T-helper 9 cell (primary cell): ENCODE data around the gene CDKN2AIP.
"Not testable (repeated sequence)": the region's sequence is repeated elsewhere in the genome, so short reads cannot be mapped to it uniquely, and the experiment has no call there.

Experiments used
- DNase-seq: peaks from one replicate; pipeline ENCODE4 v3.0.0-alpha.2; 2020

Gene CDKN2AIP

DNA sequence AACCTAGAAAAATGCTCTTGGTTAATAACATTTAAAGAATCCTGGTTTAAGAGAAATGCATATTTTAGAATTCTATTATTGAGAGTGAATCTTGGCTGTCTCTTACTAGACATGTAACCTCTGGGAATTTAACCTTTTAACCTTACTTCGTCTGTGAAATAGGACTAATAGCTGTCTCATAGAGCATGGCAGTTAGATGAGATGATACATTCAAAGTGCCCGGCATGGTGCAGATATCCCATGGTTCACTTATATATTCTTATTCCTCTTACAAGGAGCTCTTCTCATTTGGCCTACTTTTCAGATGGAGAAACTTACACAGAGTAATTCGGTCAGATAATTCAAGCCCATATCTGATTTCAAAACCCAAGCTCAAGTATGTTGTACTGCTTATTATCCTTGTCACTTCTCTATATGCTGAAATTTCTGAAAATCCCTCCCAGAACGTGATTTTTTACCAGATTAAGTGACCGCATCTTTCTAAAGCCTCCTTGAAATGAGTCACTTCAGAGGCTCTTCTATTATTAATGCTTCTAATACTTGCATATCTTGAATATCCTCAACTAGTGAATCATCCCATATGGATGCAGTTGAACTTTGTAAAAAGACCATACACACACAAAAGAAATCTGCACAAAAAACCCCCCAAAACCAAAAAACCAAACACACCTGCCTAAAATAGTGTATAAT lies 4.9 kb downstream of the CDKN2AIP start:
- no peak for DNase-seq

DNA sequence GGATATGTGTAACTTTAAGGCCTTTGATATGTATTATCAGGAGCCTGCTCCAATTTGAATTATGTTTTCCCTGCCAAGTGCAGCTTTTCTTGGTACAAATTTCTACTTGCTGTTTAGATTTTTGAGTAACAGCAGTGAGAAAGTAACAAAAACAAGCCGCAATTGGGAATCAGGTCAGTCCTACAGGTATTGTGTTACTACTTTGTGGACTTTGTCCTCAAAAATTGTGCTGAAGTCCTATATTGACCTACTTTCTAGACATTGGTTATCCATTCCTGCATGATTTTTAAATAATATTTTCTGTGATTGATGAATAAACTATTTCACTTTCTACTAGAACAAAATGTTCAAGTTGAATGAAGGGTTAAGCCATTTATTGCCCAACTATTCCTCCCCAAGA lies 5.7 kb downstream of the CDKN2AIP start:
- no peak for DNase-seq

DNA sequence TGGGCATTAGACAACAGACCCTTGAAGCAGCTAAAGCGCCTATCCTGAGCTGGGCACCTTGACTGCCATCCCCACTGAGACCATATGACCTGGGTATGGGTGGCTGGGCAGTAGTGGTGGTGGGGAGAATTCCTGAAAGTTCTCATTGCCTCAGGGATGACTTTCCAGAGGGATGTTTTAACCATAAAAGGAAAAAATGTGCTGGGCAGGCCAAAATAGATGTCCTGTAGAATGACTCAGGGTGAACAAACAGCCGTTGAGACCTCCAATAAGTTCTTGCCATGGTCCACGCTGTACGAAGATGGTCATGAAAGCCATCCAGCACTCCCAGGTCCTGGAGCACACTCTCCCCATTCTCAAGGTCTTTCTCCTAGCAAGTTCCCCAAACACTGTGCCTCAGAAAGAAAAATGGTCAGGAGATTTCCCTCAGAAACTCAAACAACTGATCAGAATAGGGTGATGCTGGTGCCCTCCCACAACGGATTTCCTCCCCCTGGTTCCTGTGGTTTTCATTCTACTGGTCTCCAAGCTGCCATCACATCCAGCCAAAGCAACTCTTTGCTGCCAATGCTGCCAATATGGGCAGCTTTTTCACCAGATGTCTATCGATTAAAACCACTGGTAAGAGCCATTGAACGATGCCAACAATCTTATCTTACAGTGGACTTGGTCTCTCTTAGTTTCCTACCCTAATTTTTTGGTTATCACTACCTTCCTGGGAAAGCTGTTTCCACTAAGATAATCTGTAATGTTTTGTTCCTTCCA lies 11.2 kb downstream of the CDKN2AIP start:
- no peak for DNase-seq

DNA sequence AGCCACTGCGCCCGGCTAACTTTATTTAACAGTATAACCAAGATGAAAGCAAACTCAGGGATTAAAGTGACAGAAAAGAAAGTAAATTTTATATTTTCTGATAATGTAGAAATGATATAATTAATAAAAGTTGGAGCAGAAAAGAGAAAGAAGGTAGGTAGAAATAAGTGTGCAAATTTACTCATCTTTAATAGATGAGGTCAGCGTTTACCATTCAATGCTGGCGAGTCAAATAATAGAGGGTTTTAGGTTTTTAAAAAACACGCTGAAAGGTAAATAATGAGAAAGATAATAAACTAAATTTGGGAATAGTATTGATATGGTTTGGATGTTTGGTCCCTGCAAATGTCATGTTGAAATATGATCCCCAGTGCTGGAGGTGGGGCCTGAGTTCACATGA lies 13.6 kb downstream of the CDKN2AIP start:
- no peak for DNase-seq

DNA sequence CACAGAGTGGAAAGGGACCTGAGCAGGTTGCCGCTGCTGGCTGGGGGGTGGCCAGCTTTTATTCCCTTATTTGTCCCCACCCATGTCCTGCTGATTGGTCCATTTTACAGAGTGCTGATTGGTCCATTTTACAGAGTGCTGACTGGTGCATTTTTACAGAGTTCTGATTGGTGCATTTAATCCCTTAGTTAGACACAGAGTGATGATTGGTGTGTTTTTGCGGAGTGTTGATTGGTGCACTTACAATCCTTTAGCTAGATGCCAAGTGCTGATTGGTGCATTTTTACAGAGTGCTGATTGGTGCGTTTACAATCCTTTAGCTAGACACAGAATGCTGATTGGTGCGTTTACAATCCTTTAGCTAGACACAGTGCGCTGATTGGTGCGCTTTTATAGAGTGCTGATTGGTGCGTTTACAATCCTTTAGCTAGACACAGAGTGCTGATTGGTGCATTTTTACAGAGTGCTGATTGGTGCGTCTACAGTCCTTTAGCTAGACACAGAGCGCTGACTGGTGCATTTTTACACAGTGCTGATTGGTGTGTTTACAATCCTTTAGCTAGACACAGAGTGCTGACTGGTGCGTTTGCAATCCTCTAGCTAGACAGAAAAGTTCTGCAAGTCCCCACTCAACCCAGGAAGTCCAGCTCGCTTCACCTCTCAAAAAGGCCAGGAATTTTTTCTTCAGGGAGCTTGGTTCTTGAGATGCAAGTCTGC lies 19.6 kb downstream of the CDKN2AIP start:
- DNase-seq = not testable (repeated sequence)

DNA sequence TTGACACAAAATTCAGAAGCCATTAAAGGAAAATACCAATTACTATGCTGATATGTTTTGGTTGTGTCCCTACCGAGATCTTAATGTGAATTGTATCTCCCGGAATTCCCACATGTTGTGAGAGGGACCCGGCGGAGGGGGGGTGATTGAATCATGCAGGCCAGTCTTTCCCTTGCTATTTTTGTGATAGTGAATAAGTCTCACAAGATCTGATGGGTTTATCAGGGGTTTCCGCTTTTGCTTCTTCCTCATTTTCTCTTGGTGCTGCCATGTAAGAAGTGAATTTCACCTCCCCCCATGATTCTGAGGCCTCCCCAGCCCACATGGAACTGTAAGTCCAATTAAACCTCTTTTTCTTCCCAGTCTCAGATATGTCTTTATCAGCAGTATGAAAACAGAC lies 21.4 kb downstream of the CDKN2AIP start:
- DNase-seq = not testable (repeated sequence)

DNA sequence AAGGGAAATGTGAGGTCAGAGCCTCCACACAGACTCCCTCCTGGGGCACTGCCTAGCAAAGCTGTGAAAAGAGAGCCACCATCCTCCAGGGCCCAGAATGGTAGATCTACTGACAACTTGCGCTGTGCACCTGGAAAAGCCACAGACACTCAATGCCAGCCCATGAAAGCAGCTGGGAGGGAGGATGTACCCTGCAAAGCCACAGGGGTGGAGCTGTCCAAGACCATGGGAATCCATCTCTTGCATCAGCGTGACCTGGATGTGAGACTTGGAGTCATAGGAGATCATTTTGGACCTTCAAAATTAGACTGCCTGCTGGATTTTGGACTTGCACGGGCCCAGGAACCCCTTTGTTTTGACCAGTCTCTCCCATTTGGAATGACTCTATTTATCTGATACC lies 22.8 kb downstream of the CDKN2AIP start:
- no peak for DNase-seq

DNA sequence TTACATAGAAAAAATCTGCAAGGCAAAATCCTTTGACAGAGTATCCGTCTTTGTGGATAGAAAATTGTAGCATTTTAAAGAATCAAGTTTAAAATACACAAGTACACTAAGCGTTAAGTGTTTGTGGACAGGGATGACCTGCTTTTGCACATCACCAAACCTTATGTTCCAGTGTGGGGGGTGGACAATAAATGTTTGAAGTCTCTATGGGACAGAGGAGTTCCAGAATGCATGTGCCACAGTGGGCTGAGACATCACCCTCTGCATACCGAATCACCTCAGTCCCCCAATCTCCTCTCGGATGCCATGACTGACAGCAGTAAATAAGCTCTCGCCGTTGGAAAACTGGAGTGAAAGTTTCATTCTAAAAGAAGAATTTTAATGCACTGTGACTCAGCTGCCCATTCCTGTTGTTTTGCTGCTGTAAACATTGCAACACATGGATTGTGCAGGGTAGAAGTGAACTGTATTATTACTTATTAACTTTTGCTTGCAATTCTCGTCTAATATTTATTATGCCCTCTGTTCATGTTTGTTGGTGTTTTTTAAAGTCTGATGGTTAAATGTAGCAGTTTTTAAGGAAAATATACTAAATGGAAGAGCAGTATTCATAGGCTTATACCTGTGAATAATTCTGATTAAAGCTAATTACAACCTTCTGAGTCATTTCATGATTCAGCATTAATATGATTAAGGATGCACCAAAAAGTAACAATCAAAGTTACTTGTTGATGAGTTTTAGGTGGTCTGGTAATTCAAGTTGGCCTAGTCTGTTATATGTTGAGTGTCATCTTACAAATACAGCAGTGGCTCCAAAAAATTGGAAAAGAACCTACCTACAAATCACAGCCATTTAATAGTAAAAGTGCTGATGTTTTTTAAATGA lies 24.0 kb downstream of the CDKN2AIP start:
- no peak for DNase-seq

DNA sequence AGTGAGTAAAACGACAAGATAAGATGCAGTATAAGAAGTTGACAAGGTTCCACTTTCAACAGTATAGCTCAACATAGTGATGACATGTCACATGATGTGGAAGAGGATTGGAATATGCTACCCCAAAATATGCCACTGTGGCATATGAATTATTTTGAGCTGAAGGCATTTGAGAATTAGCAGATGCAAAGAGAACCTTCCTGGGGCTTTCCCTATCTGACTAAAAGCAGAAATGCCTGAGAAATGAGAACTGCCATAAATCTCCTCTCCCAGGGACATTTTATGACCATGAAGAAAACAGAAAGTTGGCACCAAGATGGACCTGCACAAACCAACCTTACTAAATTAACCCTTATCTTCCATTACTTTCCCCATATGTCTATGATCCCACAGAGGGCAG lies 24.8 kb downstream of the CDKN2AIP start:
- DNase-seq = no peak

DNA sequence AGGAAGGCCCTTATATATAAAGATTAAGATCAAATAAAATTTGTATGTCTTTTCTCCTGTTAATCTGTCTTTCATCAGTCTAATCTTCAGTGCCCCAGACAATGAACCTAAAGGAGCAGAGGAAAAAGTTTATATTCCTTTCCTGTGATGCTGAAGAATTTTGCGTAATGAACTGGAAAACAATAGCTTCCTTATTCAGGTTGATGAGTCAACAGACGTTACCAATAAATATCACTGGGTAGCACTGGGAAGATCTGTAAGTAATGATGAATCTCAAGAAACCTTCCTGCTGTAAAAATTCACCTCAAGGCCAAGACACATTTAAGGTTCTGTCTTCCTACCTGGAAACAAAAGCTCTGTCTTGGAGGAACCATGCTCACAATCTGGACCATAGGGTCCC lies 25.5 kb downstream of the CDKN2AIP start:
- no peak for DNase-seq

DNA sequence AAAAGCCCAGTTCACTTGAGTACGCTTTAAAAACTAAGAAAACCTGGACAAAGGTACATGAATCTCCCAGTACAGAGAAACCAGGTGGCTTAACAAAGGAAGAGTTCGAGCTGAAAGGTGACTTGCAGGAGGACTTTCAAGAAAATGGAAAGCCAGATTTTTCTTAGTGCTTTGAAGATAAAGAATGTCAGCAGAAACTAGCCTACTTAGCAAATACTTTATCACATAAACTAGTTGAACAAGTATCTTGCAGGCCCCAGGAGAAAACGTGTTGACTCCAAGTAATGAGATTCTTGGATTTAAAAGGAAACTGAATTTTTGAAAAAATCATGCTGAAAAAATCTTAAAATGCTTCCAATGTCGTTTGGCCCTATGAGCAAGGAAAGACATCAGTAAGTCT lies 26.4 kb downstream of the CDKN2AIP start:
- no peak for DNase-seq

DNA sequence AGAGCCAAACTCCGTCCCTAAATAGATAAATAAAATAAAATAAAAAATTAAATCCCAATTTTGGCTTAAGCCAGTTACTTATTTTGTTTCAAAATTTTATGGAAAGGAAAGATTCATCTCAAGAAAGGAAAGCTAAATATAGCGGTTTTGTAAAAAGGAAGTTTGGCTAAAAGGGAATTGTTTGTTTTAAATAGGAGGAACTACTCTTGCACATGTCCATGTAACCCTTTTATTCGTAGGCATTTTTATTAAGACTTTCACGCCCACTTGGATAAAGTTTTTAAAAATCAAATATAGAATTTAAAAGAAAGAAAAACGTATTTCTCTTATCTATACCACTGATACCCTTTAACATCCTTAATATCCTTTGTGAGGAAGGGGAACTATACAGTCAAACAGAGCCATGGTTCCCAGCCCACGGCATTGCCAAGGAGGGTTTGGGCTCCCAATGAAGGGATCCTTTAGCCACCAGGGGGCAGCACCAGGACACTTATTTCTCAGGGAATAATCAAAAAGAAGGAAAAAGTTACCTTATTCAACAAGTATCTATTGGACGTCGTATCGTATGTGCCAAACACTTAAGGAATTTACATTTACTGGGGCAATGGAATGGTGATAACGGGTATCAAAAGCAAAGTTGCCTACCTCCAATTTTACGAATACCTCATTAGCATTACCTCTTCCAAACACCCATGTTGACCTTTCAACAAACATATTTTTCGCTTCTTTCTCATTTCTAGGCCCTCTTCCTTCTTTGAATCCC lies 27.7 kb downstream of the CDKN2AIP start:
- peak; percentile 87 for DNase-seq

DNA sequence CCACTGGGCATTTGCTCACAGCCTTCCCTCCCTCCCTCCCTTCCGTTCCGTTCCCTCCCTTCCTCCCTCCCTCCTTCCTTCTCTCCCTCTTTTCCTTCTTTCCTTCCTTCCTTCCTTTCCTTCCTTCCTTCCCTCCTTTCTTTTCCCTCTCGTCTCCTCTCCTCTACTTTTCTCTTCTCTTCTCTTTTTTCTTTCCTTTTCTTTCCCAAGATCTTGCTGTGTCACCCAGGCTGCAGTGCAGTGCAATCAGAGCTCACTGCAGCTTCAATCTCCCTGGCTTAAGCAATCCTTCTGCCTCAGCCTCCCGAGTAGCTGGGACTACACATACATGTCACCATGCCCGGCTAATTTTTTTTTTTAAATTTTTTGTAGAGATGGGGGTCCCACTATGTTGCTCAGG lies 33.7 kb downstream of the CDKN2AIP start:
- no peak for DNase-seq

DNA sequence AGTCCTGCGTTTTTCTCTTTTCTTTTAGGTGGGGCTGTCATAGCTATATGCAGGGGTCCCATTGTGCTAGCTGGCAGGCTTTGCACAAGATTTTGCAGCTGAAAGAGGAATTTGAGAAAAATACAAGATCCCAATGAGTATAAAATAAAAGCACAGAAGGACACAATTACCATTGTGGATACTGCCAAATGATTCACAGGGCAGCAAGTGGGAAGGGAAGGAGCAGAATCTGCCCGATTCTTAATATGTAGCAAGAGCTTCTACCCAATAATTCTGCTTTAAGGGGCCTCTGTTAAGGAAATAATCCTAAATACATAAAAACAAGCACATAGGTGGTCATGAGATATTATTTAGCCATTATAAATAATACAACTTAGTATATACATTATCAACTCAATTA lies 34.5 kb downstream of the CDKN2AIP start:
- no peak for DNase-seq

DNA sequence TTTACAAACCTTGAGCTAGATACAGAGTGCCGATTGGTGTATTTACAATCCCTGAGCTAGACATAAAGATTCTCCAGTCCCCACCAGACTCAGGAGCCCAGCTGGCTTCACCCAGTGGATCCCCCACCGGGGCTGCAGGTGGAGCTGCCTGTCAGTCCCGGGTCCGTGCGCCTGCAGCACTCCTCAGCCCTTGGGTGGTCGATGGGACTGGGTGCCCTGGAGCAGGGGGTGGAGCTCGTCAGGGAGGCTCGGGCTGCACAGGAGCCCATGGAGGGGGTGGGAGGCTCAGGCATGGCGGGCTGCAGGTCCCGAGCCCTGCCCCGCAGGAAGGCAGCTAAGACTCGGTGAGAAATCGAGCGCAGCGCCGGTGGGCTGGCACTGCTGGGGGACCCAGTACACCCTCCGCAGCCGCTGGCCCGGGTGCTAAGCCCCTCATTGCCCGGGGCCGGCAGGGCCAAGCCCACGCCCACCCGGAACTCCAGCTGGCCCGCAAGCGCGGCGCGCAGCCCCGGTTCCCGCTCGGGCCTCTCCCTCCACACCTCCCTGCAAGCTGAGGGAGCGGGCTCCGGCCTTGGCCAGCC lies 38.2 kb downstream of the CDKN2AIP start:
- not testable (repeated sequence) for DNase-seq

DNA sequence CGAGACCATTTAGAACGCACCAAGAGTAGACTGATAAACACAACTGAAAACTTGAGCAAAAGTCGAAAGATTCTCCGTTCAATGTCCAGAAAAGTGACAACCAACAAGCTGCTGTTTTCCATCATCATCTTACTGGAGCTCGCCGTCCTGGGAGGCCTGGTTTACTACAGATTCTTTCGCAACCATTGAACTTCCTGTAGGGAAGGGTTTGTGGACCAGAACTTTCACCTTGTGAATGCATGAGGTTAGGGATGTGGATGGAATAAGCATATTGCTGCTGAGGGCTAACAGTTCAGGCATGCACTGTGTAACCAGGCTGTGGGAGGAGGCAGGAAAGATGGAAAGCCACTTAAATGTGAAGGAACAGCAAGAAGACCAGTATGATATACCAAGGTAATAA lies 39.6 kb downstream of the CDKN2AIP start:
- DNase-seq = no peak

DNA sequence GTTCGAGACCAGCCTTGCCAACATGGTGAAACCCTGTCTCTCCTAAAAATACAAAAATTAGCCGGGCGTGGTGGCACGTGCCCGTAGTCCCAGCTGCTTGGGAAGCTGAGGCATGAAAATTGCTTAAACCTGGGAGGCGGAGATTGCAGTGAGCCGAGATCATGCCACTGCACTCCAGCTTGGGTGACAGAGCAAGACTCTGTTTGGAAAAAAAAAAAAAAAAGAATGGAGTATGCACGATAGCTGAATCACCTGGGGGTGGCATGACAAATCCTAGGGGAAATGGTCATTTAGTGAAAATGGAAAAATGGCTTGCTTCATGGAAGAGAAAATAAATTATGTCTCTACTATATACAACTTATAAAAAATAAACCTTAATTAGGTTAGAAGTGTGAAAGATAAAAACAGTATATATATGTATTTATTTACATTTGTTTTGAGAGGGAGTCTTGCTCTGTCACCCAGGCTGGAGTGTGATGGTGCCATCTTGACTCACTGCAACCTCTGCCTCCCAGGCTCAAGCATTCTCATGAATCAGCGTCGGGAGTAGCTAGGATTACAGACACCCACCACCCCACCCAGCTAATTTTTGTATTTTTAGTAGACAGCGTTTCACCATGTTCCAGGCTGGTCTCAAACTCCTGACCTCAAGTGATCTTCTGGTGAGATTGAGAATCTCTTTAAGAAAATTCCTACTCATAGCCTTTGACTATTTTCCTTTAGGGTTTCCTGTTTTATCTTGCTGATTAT lies 41.1 kb downstream of the CDKN2AIP start:
- no peak for DNase-seq

DNA sequence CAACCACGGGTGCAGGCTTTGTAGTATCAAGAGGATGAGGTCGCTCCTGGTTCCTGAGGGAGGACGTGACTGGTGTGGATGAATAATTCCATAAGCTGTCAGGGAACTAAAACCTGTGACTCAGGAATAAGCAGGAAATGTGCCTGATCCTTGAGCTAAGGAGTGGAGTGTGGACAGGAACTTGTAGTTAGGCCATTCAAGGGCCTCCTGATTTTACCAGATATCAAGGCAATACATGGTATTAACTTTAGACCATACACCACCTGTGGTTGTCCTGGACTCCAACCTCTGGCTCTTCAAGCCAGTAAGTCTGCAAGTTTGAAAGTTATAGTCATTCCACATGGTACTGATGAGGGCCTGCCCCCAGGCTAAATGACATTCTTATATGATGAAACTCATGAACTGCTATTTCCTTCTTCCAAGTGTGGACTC lies 48.4 kb downstream of the CDKN2AIP start:
- DNase-seq = no peak

DNA sequence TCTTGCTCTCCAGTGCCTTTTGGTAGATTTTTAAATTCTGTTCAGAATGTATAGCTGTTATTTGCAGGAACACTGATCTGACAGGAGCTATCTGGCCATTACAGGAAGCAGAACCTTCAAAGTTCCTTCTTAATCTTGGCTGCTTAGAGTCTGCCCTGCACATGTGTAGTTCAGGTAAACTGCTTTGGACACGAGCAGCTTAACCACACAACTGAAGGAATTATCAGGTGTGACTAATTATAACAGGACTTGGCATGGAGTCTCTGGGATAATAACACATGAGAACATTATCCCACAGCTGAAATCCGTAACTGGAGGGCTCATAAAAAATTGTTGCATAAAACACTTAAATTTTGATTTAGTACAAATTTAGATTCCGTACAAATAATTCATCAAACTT lies 48.8 kb downstream of the CDKN2AIP start:
- DNase-seq = no peak

DNA sequence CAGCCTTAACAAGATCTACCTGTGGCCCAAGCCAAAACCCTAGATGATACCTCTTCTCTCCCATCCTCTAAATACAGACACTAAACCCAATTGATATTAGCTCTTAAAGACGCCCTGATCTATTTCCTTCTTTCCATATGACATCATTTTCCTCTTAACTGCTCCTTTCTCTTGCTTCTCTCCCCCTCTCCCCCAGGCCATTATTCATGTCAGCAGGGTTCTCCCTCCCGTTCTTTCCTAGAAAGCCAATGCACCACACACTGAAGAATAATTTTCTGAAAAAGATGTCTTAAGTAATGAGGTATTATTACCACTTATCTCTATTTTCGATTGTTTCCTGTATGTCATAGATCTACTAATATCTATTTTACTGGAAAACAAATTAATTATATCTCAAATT lies 50.7 kb downstream of the CDKN2AIP start:
- no peak for DNase-seq
